Occipital lobe (tissue), 2 donors: ENCODE results near the gene PTGES. TPM values are rescaled to one million over a fixed set of nuclear protein-coding genes. Genes with fewer than 3 reads are reported as not detected.

Experiments used
- DNase-seq: peaks from one replicate; lab custom pipeline; 2025; lab: John Stamatoyannopoulos, UW
- total RNA-seq: library from RNA; depleted of rRNA; stranded (reverse); fragments of >200 nt; gene quantifications from one replicate; pipeline ENCODE4 v1.2.3, GENCODE V29; 2014

The PTGES gene
- total RNA-seq, 1 donor from 2014 or later, result 3.3 TPM

DNA sequence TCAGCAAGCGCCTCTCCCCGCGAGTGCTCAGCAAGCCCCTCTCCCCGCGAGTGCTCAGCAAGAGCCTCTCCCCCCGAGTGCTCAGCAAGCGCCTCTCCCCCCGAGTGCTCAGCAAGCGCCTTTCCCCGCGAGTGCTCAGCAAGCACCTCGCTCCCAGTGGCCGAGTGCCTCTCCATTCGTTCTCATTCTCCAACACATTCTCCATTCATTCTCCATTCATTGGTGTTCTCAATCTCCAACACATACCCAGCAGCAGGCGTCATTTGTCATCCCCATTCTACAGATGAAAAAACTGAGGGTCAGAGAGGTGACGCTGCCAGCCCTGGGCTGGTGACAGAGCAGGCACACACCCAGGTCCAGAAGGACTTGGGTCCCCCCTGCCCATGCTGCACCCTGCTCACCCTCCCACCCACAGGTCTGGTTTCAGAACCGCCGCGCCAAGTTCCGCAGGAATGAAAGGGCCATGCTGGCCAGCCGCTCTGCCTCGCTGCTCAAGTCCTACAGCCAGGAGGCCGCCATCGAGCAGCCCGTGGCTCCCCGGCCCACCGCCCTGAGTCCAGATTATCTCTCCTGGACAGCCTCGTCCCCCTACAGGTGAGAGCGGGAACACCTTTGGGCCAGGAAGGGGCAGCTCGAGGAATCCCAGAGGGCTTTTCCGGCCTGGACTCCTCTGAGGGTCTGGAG, 32.5 kb downstream of the PTGES start:
- DNase-seq, result no peak

DNA sequence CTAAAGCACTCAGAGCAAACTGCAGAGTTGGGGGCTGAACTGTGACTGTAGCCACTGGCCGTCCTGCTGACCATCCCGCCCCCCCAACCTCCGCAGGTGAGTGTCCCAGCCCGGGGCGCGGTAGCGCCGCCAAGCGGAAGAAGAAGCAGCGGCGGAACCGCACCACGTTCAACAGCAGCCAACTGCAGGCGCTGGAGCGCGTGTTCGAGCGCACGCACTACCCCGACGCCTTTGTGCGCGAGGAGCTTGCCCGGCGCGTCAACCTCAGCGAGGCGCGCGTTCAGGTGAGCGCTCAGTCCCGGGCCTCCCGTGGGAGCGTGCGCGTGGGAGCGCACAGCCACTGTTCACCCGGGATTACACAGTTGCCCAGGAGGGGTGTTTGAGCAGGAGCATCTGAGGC, 33.7 kb downstream of the PTGES start:
- no peak for DNase-seq

DNA sequence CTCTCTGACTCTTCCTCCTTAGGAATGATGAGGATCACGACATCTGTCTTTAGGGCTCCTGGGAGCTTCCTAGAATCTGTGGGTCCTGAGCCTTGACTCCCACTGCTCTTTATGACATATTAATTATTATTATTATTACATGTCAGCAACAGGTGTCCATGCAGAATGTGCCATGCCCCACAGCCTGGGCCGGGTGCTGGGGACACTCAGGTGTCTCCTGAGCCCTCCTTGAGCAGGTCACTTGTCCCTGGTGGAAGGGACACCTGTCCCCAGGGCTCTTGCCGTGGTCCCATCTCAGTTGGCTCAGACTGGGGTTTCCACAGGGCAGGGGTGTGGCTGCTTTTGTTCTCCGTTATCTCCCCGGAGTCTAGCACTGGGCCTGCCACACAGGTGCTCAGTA, 34.2 kb downstream of the PTGES start:
- DNase-seq, result no peak

DNA sequence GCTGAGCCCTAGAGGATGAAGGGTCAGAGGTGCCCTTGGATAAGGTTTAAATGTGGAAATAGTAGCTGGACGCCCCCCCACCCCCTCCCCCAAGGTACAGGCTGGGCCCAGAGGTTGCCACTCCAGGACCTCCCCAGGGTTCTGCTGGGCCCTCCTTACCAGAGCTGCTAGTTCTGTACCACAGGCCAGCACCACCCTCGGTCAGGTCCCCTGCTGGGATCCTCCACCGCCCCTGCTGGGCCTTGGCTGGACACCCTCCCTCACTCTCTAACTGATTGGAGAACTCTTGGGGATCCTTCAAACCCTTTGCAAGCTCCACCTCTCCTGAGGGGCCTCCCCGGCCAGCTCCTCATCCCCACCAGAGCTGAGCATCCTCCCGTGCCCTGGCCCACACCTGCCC, 34.9 kb downstream of the PTGES start:
- DNase-seq, result no peak

DNA sequence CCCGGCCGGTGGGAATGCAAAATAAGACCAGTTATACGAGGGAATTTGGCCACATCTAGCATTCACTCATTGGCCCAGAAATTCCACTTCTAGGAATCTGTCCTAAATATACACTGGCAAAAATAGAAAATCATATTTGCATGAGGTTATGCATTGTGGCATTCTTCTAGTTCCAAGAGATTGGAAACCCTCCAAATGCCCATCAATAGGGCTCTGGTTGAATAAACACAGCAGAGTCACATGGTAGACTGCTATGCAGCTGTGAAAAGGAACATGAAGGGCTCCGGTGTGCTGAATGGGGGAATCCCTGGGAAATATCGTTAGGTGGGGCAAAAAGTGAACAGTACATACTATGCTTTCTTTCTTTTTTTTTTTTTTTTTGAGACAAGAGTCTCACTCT, 36.8 kb downstream of the PTGES start:
- no peak for DNase-seq

DNA sequence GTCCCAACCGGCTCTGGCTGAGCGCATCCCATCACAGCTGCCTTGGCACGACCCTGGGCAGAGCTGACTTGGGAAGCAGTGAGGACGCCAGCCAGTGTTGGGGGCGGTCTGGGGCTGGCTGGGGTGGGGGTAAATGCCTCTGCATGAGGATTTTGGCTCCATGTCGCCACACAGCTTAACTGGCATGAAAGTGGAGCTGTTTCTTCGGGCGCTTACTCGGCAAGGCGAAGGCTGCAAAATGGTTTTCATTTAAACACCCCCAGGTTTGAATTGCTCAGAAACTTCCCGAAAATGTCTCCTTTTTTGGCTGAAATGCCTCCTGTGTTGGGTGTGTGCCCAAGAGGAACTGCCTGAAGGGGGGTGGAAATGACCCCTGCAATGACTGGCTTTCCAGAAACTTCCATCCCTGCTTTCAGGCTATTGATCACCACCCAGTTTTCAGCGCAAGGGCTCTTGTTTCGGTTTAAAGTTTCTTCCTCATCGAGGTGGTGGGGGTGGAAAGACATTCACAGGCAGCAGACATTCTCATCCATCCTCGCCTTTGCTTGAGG, 38.3 kb downstream of the PTGES start:
- no peak for DNase-seq

DNA sequence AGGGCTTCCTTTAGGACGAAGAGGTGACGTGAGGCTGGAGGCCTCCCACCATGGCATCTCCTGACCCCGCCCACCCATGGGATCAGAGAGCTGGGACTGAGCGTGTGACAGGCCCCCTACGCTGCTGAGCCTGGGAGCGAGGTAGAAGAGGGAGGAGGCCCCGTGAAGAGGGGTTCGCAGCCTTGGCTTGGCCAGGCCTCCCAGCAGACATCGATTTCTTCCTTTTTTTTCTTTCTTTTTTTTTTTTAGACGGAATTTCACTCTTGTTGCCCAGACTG, 39.5 kb downstream of the PTGES start:
- DNase-seq, result no peak

DNA sequence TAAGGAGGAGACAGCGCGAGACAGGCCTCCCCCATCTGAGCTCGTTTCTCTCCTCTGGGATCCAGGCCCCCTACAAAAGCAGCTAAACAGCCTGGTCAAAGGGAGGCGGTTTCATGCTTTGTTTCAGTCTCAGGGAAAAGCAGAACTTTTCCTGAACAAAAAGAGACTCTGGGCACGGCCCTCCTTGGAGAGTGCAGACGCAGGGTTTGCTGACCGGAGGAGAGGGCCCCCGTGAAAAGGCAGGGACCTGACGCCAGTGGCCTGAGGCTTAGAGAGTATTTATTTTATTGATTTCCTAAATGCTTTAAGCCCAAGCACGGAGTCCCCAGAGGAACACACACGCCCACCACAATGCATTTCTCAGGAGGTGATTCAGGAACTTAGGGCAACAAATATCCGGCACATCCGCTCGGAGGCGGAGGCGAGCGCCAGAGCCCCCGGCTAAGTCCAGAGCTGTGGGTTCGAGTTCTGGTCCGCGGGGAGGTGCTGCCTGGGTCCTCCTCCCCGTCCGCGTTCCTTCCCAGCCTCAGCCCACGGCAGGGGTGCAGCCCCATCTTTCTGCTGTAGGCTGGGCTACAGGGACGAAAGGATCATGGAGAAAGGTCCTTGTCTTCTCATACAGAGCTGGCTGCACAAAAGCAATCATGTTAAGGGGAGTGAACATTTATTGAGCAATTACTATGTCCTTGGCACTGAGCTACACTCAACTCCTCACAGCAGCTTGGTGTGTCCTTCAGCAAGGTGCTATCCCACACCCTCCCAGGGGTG, 40.0 kb downstream of the PTGES start:
- no peak for DNase-seq

DNA sequence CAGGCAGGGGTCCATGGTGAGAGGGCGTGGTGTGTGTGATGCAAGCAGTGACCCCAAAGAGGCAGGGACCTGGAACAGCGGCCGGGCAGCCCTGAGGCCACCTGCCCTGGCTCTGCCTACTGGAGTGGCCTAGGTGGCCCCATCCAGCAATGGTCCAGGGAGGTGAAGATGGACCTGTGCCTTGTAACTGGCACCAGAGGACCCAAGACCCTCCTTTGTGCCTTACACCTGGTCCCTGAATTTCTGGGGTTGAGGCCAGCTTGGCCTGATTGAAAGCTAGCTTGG, 42.7 kb downstream of the PTGES start:
- no peak for DNase-seq

DNA sequence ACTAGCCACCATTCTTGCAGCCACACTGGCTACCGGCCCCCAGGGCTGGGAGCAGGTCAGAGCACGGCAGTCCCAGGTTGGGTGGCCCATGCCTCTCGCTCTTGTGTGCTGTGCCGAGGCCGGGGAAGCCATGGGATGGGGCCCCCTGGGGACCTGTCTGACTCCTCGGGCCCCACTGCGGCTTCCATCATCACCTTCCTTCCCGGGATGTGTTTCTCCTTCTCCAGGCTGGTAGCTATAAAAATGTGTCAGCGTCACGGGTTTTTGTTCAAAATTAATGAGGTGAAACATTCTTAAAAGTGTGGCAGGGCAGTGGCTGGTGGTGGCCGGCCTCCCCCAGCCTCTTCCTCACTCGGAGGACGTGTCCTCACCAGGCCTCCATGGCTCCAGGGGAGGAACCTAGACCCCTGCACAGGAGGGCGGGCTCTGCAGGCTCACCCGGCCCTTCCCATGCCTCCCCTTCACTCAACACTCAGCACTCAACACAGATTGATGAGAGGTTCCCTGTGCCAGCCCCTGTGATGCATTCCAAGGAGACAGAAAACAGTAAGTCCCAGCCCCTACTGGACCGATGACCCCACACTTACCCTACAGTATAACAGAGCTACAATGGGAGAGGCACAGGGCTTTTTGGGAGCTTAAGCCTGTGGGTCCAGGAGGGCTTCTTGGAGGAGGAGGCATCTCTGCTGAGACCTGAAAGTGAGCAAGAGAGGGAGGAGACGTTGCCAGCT, 43.2 kb downstream of the PTGES start:
- no peak for DNase-seq

DNA sequence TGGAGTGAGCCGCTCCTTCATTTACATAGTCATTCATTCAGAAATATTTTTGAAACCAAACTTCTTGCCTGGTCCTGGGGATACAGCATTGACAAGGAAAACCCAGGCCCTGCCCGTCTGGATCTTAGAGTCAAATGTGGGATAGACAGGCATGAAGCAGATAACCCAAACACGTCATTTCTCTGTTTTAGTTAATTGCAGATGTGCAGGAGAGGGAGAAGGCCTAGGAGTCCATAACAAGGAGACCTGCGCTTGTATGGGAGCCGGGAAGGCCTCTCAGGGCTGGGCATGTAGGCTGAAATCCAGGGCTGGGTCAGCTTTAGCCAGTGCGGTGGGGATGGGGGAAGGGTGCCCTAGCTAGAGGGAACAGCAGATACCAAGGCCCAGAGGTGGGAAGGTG, 44.0 kb downstream of the PTGES start:
- no peak for DNase-seq

DNA sequence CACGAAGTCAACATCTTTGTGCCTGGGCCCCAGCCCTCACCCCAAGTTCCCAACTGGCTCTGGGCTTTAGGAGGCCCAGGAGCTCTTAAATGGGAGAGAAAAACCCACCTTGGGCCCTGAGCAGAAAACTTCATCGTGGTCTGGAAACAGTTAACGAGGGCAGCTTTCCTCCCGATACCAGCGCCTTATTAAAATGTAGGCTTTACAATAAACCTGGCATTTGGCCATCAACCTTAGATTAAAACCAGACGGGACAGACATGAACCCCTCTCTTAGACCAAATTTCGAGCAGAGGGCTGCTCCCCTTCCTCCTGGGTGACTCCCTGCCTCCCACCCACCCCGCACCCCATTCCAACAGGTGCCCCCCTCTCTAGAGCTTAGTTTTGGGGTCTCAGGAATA, 48.0 kb downstream of the PTGES start:
- no peak for DNase-seq

DNA sequence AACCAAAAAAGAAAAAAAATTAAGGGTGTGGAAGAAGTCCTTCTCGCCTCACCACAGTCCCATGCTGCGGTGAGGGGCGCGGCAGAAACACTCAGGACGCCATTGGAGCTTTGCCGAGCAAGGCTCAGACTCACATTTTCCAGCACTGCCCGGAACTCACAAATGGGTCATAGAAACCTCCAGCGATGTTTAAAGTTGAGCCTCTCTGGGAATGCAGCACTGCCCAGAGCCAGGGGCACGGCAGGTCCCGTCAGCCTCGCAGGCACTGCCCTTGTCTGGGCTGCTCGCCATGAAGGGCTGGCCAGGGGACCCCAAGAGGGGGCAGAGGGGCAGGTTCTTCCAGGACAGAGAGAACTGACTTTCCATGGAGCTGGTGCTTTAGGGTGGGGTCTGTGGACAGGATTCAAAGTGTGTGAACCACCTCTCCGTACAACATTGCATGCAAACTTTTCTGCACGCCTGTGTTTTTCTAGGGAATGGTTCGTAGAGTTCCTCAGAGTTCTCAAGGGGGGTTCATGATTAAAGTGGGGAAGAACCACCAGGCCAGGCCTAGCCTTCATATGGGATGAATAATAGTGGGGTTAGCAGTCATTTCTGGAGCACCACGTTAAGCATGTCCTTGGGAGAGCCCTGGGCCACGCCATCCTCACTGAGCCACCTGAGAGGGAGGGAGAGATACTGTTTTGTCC, 49.0 kb downstream of the PTGES start:
- no peak for DNase-seq

DNA sequence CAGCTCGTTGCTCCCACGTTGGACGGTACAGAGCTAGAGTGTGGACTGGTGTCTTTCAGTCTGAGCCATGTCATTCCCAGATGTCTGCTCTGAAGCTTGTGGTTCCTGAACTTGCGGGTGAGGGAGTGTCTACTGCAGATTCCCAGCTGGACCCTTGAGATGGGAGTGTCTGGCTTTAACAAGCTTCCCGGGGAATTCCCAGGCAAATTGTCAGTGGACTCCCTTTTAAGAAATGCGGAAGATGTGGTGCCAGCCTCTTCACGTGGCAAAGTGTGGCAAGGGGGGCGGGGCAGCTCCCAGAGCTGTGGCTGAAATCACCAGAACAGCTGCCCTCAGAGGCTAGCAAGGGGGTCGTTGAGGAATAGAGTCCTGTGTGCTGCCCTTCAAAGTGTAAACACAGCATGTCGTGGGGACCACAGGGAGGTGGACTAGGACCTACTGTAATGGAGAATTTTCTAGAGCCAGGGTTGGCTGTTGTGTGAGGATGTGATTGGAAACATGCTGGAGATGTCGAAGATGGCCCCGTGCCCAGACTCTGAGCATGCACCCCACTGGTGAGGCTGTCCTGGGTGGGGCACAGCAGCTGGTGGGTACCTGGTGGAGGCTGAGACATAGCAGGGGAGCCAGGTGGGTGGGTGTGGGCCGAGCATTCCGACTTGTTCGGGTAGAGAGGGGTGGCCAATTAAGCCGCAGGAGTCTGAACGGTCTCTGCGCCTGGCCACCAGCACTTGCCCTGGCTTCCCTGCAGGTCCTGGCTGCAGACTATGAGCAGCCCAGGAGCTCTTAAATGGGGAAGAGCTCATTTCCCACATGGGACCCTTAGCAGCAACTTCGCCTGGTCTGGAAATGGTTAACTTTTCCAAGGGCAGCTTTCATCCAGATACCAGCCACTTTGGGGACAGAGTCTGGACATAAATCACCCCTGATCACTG, 50.0 kb downstream of the PTGES start:
- DNase-seq, result no peak

DNA sequence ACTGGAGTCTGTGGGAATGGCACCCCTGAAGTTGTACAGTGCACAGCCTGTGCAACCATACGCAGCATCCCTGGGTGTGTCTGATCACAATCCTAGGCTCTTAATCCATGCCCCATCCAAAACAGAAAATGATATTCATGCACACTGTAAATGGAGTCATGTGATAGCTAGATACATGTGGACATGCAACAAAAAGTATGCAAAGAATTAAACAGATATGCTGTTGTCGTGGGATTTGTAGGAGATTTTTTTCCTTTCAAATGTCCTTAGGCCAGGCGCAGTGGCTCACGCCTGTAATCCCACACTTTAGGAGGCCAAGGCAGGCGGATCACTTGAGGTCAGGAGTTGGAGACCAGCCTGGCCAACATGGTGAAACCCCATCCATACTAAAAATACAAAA, 51.3 kb downstream of the PTGES start:
- no peak for DNase-seq

DNA sequence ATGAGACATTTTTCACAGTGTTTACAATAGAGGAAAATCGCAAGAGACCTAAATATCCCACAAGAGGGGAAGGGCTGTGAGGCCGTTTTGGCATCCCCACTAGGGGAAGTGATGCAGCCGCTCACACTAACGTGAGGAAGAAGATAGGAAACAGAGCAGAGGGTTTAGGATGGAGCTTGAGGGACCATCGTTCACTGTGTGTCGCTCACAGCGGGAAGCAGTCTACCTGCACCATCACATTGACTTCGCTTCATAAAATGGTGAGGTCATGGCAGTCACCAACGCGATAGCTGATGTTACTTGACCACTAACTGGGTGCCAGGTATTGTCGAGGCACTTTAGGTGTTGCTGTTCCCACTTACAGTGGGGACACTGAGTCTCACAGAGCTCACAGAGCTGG, 51.8 kb downstream of the PTGES start:
- no peak for DNase-seq

DNA sequence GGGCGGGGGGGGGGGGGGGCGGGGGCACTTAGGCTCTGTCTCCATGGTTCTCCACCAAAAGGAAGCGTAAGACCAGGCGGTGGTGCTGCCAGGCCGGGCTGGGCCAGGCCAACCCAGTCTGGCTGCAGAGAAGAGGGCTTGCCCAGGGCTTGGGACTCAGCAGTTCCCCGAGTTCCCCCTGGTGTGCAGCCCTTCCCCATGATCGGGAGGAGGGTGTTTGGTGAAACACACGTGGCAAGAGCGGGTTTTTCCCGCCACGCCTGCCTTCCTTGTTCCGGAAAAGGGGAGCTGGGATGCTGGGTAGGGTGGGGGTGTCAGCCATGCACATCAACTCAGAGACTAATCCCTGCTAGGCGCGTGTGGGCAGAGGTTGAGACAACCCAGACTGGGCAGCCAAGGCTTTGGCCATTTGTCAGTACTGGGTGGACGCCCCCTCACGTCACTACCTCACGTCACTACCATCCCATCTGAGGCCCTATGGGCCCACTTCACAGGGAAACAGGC, 54.5 kb downstream of the PTGES start:
- no peak for DNase-seq

DNA sequence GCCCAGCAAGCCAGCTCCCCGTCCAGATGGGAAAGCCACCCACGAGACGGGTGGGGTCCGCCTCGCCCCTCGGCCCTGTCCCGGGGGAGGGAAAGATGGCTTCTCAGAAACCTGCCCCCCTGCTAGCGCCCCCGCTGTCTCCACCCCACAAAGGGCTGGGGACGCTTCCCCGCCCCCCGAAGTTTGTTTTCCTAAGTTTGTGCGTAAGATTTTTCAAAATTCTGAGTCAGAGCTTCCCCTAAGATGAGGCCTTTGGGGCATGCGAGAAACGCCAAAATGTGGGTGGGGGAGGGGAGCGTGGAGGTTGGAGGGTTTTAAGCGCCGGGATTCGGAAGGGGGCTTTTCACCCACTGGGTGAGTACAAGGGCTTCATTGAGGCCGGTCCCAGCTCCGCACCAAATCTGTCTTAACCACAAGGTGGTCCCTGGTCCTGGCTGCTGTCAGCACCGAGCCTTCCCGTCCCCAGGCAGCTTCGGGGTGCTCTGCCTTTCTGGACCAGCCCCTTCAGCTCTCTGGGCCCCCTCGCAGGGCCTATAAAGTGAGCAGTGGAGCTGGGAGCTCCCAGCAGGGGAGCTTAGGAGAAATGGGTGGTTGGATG, 55.1 kb downstream of the PTGES start:
- no peak for DNase-seq

DNA sequence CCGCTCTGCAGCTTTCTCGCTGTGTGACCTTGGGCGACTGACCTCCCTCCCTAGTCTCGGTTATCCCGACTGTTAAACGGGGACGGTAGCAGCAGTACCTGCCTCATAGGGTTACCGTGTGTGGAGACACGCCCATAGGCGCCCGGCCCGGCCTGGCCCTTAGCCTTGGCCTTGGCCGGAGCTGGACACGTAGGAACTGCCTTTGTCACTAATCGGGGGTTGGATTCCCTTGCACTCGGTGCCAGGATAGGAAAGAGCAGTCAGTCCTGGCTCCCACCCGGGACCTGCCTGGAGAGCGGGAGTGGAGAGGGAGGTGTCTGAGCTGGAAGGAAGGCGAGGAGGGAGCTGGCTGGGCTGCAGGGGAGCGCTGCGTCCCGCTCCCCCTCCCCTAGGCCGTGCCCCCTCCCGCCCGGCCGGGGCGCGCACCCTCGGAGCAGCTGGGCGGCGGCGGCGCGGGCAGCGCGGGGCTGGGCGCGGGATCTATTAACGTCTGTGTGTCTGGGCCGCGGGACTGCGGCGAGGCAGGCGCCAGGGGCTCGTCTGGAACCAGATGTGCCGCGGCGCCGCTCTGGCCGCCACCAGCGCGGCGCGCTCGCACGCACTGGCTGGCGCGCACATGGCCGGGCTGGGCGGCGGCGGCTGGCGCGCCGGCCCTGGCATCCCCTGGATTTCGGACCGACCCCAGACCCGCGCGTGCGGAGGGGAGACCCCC, 55.7 kb downstream of the PTGES start:
- no peak for DNase-seq

DNA sequence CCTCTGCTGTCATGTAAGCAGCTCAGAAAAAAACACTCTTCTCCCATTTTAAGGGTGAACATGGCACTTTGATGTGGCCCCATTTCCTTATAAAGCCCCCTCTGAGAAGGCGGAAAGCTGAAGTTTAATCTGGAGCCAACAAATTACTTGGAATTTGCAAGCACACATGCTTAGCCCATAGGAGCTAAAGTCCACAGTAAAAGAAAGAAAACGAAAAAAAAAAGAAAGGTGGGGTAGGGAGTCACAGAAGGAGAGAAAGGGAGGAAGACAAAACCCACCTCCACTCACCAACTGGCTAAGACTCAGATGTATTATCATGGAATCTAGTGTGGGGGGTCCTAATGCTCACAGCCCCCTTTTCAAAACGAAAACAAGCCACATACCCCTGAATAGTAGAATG, 57.0 kb downstream of the PTGES start:
- no peak for DNase-seq
